GM21529 (cell line): ENCODE results near the gene FAM222B.

Experiments used
- ATAC-seq: cut with Tn5 transposase; IDR thresholded peaks from one replicate; pipeline ENCODE4 v1.9.1; 2021; ENCODE audit not compliant: unreplicated experiment

Gene FAM222B

DNA sequence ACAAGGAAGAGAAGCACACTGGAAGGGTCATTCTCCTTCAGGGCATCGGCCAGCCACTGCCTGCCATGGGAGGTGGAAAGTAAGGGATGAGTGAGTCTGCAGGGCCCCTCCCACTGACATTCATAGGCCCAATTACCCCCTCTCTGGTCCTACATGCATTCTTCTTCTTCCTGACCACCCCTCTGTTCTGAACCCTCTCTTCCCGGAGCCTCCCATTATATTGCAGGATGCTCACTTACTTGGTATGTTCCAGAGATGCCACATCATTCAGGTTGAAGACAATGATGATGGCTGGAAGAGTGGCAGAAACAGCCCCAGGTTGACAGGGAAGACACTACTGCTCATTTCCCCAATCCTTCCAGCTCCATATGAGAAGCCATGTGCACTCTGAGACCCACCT is 127.4 kb downstream of the FAM222B start:
- ATAC-seq, result no peak

DNA sequence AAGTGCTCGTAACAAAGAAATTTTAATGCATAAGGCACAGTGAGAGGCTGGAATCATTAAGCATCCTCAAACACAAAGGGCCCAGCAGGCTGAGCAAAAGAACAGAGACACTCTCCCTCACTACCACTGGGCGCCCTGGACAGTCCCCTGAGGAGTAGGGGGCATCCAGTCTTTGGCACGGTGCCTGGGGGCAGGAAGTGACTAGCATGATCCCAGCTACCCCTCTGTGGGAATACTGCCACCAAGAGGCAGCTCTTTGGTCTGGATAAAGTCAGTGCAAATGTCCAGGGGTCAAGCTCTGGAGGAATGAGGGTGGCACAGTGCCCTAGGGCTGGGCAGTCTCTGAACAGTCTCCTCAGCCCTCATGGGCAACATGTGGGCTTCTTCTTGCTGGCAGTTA is 128.3 kb downstream of the FAM222B start:
- ATAC-seq, result no peak

DNA sequence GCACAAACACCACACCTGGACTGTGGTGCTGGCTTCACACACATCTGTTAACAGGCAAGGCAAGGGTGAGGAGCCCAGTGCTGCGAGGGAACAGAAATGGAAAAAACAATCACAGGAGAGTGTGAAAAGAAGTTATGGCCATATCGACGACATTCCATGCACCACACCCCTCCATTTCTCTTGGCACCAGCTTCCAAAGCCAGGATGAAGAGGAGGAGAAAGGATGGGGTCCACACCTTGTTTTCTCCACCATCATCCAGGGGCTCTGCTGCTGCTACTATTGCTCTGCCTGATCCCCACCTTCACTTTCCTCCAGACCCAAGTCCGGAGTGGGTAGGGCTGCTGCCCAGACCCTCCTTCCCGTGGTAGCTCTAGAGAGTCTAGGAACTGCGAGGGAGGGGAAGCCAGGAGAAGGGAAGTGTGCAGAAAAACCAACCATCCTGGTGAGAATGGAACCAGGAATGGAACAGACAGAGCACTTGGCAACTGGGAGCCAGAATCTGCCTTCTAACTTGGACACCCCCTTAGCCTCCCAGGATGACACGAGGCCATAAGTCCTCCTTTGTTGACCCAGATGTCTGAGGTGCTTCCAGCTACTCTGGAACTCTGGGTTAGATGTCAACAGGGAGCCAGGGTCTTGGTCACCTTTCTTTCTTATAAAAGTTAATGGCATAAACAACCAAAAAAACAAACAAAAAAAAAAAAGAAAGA is 129.7 kb downstream of the FAM222B start:
- no peak for ATAC-seq

DNA sequence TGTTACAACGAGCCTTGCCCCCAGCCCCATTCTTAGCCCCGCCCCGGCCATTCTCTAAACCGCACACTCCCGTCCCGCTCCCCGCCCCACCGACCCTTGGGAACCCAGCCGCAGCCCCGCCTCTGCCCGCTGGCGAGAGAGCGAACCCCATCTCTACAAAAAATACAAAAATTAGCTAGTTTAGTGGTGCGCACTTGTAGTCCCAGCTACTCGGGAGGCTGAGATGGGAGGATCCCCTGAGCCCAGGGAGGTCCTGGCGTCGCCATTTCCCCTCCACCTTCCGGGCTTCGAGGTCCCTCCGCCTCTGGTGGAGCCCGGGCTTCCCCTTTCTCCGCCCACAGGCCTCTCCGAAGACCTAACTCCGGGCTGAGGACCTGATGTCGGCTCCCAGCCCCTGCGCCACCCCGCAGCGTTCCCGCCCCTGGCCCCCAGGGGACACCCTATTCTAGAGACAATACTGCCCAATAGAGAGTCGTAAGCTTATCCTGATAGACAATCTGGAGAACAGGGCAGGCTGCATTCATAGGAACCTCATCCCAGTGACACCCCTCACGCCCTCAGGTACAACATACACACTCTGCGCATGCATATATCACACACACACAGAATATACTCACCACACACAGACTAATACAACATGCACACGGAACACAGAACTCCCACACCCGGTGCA is 130.4 kb downstream of the FAM222B start:
- peak; percentile 40 for ATAC-seq

DNA sequence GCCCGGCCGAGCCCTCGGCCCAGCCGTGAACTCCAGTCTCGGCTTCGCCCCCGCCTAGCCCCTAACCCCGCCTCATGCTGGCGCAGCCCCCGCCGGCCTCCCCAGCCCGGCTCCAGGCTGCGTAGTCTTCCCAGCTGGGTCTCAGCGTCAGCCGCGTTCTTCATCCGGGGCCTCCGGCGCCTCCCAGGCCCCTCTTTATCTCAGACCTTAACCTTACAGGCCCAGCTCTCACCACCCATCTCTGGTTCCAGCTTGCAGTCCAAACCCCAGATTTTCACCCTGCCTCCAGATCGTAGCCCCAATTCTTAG is 130.9 kb downstream of the FAM222B start, which contains the start of gene PROCA1:
Gene PROCA1, minus strand, starts transcription at position 166 of the 309 bp plus-strand sequence. CDS start 228 bp downstream, outside the sequence.
- ATAC-seq, result peak; percentile 21

DNA sequence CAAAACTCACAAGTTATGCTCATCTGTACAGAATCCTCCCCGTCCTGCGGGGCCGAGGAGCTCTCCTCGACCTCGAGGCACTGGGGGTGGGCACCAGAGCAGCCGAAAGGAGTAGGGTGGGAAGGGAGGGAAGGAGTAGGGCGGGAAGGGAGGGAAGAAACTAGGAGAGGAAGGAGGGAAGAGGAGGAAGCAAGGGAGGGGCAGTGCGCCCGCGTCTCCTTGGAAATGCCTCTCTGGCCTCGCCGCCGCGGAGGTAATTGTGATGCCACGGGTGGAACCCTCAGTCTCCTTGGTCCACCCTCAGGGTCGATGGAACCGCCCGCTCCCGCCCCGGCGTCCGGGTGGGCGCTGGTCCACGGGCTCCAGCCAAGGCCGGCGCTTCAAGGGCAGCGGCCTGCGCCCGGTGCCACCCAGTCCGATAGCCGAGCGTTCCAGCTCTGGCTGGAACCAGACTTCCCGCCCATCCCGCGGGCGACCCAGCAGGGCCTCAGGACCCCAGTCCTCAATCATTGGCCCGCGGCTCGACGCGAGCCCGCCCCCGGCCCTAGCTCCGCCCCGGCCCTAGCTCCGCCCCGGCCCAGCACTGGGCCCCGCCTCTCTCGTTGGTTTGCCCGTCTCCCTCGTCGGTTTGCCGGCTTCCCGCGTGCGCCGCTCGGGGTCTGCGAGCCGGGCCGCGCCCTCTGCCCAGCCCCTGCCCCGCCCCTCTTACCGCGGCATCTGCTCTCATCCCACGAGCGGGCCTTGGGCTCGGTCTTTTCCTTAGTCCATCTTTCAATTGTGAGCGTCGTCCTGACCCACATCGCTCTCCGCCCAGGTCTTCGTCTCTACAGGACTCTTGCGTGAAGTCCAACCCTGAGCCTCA is 131.5 kb downstream of the FAM222B start:
- peak; percentile 75 for ATAC-seq

DNA sequence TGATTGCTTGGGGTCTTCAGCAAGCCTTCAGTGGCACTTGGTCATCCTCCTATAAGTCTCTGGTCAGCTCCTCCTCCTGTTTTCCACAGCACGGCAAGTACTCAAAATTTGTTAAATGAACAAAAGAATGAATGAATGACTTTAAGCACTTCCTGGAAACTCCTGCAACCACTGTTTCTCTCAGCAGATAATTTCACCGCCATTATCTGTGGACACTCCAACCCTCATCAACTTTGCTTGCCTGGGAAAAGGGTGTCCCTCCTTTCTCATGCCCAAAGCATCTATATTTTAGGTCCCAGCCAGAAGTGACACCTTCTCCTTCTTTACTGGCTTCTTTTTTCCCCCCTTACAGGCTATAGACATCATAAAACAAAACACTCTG is 135.3 kb downstream of the FAM222B start:
- no peak for ATAC-seq

DNA sequence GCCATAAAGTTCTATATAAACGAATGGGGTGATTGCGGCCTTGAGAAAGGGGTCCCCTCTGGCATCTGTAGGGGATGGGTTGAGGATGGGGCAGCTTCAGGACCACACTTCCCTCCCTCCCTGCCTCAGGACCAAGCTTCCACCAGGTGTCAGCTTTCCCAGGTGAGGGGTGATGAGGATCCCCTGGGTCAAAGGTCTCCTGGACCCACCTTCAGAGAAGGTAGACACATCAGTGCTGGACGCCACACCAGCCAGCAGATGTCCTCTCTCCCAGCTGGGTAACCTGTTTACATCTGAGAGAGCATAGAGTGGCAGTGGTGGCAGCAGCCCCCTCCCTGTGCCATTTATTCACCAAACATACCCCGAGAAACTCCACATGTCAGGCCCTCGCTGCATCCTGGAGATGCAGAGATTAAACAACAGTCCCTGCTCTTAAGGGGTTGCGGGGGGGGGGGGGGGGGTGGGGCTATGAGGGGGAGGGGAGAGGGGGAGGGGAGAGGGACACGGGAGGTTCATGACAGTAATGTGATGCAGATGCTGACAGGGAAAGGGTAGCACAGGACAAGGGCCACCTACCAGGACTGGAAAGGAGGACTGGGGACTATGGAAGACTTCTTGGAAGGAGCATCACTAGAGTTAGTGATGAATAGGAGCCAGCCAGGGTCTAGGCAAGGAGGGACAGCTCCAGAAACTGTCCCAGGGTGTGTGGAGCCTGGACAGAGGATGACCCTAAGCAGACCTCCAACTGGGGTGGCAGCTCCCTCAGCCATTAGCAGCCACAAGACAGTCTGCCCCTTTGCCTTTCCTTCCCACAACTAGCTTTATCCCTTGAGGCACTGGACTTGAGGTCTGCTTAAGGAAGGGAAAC is 135.9 kb downstream of the FAM222B start:
- no peak for ATAC-seq
